ENCODE results near the gene GNAI1. TPM values are rescaled to one million over a fixed set of nuclear protein-coding genes. Genes with fewer than 3 reads are reported as not detected.

The GNAI1 gene
- total RNA-seq, 1 experiment from 2014 or later = 19.8 TPM

GRCh38 chr7:80264769-80265495, 130.3 kb downstream of the GNAI1 start:
- H3K27me3 ChIP-seq (replicated peaks; ENCODE audit: insufficient read depth, low read depth, low read length, poor library complexity) = no peaks in the 10 kb centered on the region
- H3K4me3 ChIP-seq (ENCODE audit: low read depth, low read length, poor library complexity, severe bottlenecking) = no peak overlapping the region
- CTCF ChIA-PET = no interaction called here
- H3K36me3 ChIP-seq (ENCODE audit: insufficient read depth, low read length, poor library complexity, severe bottlenecking) = no peaks in the 10 kb centered on the region
- no peaks in the 10 kb centered on the region for H3K4me1 ChIP-seq (ENCODE audit: insufficient read depth, low read length, poor library complexity, severe bottlenecking)
- POLR2A ChIA-PET (ENCODE audit: low non-redundant PET) = no interaction called here
- TF ChIP-seq, protein P1, sequence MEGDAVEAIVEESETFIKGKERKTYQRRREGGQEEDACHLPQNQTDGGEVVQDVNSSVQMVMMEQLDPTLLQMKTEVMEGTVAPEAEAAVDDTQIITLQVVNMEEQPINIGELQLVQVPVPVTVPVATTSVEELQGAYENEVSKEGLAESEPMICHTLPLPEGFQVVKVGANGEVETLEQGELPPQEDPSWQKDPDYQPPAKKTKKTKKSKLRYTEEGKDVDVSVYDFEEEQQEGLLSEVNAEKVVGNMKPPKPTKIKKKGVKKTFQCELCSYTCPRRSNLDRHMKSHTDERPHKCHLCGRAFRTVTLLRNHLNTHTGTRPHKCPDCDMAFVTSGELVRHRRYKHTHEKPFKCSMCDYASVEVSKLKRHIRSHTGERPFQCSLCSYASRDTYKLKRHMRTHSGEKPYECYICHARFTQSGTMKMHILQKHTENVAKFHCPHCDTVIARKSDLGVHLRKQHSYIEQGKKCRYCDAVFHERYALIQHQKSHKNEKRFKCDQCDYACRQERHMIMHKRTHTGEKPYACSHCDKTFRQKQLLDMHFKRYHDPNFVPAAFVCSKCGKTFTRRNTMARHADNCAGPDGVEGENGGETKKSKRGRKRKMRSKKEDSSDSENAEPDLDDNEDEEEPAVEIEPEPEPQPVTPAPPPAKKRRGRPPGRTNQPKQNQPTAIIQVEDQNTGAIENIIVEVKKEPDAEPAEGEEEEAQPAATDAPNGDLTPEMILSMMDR (conservative IDR thresholded peaks at IDR 0.05; ENCODE audit: low read depth, low read length) = no peak
- TF ChIP-seq EZH2 (IDR thresholded peaks at IDR 0.05; ENCODE audit: borderline replicate concordance, low read depth, low read length, poor library complexity, severe bottlenecking) = no peak
- no peaks in the 10 kb centered on the region for H3K9me3 ChIP-seq (ENCODE audit: low read depth, low read length, poor library complexity, severe bottlenecking)
- H3K27ac ChIP-seq (ENCODE audit: low read depth, low read length, poor library complexity, severe bottlenecking) = no peak overlapping the region
- no TSS peak for BruUV-seq (replicated peaks)
- intact Hi-C loops (cut with micrococcal nuclease; ENCODE audit: unreplicated experiment) = no loop called here
- no peak for DNase-seq (ENCODE audit: low spot score)

DNA sequence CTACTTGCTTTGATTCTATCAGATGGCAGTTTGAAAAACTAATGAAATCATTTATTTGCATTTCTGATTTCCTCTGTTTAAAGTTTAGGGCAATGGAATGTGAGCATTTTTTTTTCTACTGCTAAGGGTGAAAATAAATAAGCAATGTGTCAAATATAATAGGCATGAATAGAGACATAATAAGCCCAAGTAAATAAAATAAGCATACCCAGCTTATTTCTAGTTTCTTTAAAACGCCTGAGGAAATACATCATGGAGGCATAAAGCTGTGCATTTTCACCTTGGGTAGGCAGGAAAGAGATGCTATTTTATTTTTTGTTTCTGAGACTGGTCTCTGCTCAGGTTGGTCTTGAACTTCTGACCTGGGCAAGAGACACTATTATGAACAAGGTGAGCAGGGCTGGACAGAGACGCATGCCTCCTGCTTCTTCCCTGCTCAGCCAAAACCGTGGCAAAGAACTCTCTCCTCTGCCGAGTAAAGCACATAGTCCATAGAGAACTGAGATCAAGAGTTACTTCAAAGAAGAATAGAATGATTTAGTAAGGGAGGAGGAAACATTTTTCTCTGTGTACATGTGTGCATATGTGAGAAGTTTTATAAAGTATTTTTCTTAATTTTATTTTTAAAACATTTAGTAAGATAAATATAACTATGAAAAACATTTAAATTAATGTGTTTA, 138.1 kb downstream of the GNAI1 start:
- H3K36me3 ChIP-seq (ENCODE audit: insufficient read depth, low read length, poor library complexity, severe bottlenecking) = no peaks in the 10 kb centered on the region
- BruUV-seq (replicated peaks) = no TSS peak
- no peak for TF ChIP-seq EZH2 (IDR thresholded peaks at IDR 0.05; ENCODE audit: borderline replicate concordance, low read depth, low read length, poor library complexity, severe bottlenecking)
- TF ChIP-seq, protein P1 (conservative IDR thresholded peaks at IDR 0.05; ENCODE audit: low read depth, low read length) = no peak
- peaks cover 46% of the 10 kb centered on the region for H3K4me1 ChIP-seq (ENCODE audit: insufficient read depth, low read length, poor library complexity, severe bottlenecking)
- DNase-seq (ENCODE audit: low spot score) = no peak
- no peaks in the 10 kb centered on the region for H3K9me3 ChIP-seq (ENCODE audit: low read depth, low read length, poor library complexity, severe bottlenecking)
- ChIA-PET POLR2A (ENCODE audit: low non-redundant PET) (interaction anchor here (0.5 kb wide), 1 partner anchor 80 kb away, joined by 8 read pairs; no protein-coding TSS in a partner anchor), CTCF (interaction anchor here (1.6 kb wide), 1 partner anchor 27 kb away, joined by 3 read pairs; no protein-coding TSS in a partner anchor)
- intact Hi-C loops (cut with micrococcal nuclease; ENCODE audit: unreplicated experiment) = loop anchor here (5.0 to 10.0 kb wide), 2 partner anchors 58 to 135 kb away; no protein-coding TSS in a partner anchor
- no peak overlapping the region for H3K4me3 ChIP-seq (ENCODE audit: low read depth, low read length, poor library complexity, severe bottlenecking)
- no peak overlapping the region for H3K27ac ChIP-seq (ENCODE audit: low read depth, low read length, poor library complexity, severe bottlenecking)
- H3K27me3 ChIP-seq (replicated peaks; ENCODE audit: insufficient read depth, low read depth, low read length, poor library complexity) = no peaks in the 10 kb centered on the region

DNA sequence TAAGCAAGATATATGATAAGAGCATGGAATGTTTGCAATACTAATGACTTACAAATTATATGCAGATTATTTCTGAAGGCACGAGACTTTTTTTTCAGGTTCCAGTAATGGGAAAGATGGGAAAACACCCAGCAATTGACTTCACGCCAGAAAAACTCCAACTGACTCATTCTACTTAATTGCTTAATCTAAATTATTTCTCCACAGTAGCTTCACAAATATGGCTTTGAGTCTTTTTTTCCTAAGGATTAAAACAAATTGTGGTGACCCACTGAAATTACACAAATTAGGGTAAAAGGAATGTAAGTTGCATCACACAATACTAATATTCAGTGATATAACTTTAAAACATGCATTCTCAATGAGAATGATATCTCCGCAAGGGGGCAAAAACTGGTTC, 138.7 kb downstream of the GNAI1 start:
- TF ChIP-seq, protein P1 (conservative IDR thresholded peaks at IDR 0.05; ENCODE audit: low read depth, low read length) = no peak; the same call in 1 of the 2 replicates
- TF ChIP-seq EZH2 (IDR thresholded peaks at IDR 0.05; ENCODE audit: borderline replicate concordance, low read depth, low read length, poor library complexity, severe bottlenecking) = no peak
- H3K36me3 ChIP-seq (ENCODE audit: insufficient read depth, low read length, poor library complexity, severe bottlenecking) = no peaks in the 10 kb centered on the region
- no peaks in the 10 kb centered on the region for H3K27me3 ChIP-seq (replicated peaks; ENCODE audit: insufficient read depth, low read depth, low read length, poor library complexity)
- H3K27ac ChIP-seq (ENCODE audit: low read depth, low read length, poor library complexity, severe bottlenecking) = no peak overlapping the region
- POLR2A ChIA-PET (ENCODE audit: low non-redundant PET) = interaction anchor here (0.7 kb wide), 1 partner anchor 964 kb away, joined by 3 read pairs; no protein-coding TSS in a partner anchor
- peak; percentile 70 for DNase-seq (ENCODE audit: low spot score)
- no peaks in the 10 kb centered on the region for H3K9me3 ChIP-seq (ENCODE audit: low read depth, low read length, poor library complexity, severe bottlenecking)
- no peak overlapping the region for H3K4me3 ChIP-seq (ENCODE audit: low read depth, low read length, poor library complexity, severe bottlenecking)
- peaks cover 52% of the 10 kb centered on the region for H3K4me1 ChIP-seq (ENCODE audit: insufficient read depth, low read length, poor library complexity, severe bottlenecking)
- BruUV-seq (replicated peaks) = no TSS peak
- intact Hi-C loops (cut with micrococcal nuclease; ENCODE audit: unreplicated experiment) = loop anchor here (5.0 to 10.0 kb wide), 2 partner anchors 59 to 136 kb away; no protein-coding TSS in a partner anchor
- CTCF ChIA-PET = interaction anchor here (1.6 kb wide), 1 partner anchor 28 kb away, joined by 3 read pairs; no protein-coding TSS in a partner anchor

Data from A673 (cell line).